ENCODE data around the gene NEGR1. TPM values are rescaled to one million over a fixed set of nuclear protein-coding genes. Genes with fewer than 3 reads are reported as not detected.

Gene NEGR1
- total RNA-seq, 2 experiments from 2014 or later, result not detected

- no peaks in the 10 kb centered on the region for H3K9me2 ChIP-seq (ENCODE audit: insufficient read depth, low read length)
- H3K36me3 ChIP-seq (ENCODE audit: insufficient read depth, low read length), result no peaks in the 10 kb centered on the region
- H3K4me2 ChIP-seq (ENCODE audit: low read length), result no peak overlapping the region
- TF ChIP-seq EZH2phosphoT487 (IDR thresholded peaks at IDR 0.05; ENCODE audit: borderline replicate concordance, low read depth, low read length), result no peak
- TF ChIP-seq CTCF (conservative IDR thresholded peaks at IDR 0.05; ENCODE audit: low read length), result no peak
- DNase-seq (ENCODE audit: low spot score), result no peak
- no peak overlapping the region for H3K27ac ChIP-seq (ENCODE audit: low read depth, low read length, poor library complexity, severe bottlenecking)
- BruUV-seq (replicated peaks), result no TSS peak
- no peak overlapping the region for H2AFZ ChIP-seq (ENCODE audit: low read length)
- no peaks in the 10 kb centered on the region for H4K20me1 ChIP-seq (ENCODE audit: insufficient read depth, low read length)
- H3K4me1 ChIP-seq (ENCODE audit: insufficient read depth, low read length, poor library complexity, severe bottlenecking), result no peaks in the 10 kb centered on the region
- intact Hi-C loops (cut with micrococcal nuclease; ENCODE audit: unreplicated experiment), result no loop called here
- ChIA-PET CTCF (ENCODE audit: unreplicated experiment) (no interaction called here), POLR2A (interaction anchor here (0.6 kb wide), 1 partner anchor 18 kb away, joined by 4 read pairs; no protein-coding TSS in a partner anchor)
- no peaks in the 10 kb centered on the region for H3K9me3 ChIP-seq (ENCODE audit: low read length)
- no peaks in the 10 kb centered on the region for H3K79me2 ChIP-seq (ENCODE audit: insufficient read depth, low read depth, low read length)
- H3K4me3 ChIP-seq (ENCODE audit: low read depth, low read length, poor library complexity, severe bottlenecking), result no peak overlapping the region
Observed at GRCh38 chr1:71351438-71351837, 930.9 kb downstream of the NEGR1 start.

GRCh38 chr1:71350805-71351204, 931.5 kb downstream of the NEGR1 start:
- no peak overlapping the region for H3K4me3 ChIP-seq (ENCODE audit: low read depth, low read length, poor library complexity, severe bottlenecking)
- TF ChIP-seq CTCF (conservative IDR thresholded peaks at IDR 0.05; ENCODE audit: low read length), result no peak
- POLR2A ChIA-PET, result no interaction called here
- H3K79me2 ChIP-seq (ENCODE audit: insufficient read depth, low read depth, low read length), result no peaks in the 10 kb centered on the region
- H3K27ac ChIP-seq (ENCODE audit: low read depth, low read length, poor library complexity, severe bottlenecking), result no peak overlapping the region
- H3K9me2 ChIP-seq (ENCODE audit: insufficient read depth, low read length), result no peaks in the 10 kb centered on the region
- no peaks in the 10 kb centered on the region for H3K4me1 ChIP-seq (ENCODE audit: insufficient read depth, low read length, poor library complexity, severe bottlenecking)
- CTCF ChIA-PET (ENCODE audit: unreplicated experiment), result no interaction called here
- no peaks in the 10 kb centered on the region for H3K36me3 ChIP-seq (ENCODE audit: insufficient read depth, low read length)
- H2AFZ ChIP-seq (ENCODE audit: low read length), result no peak overlapping the region
- intact Hi-C loops (cut with micrococcal nuclease; ENCODE audit: unreplicated experiment), result no loop called here
- no TSS peak for BruUV-seq (replicated peaks)
- no peak overlapping the region for H3K4me2 ChIP-seq (ENCODE audit: low read length)
- DNase-seq (ENCODE audit: low spot score), result no peak
- no peaks in the 10 kb centered on the region for H4K20me1 ChIP-seq (ENCODE audit: insufficient read depth, low read length)
- H3K9me3 ChIP-seq (ENCODE audit: low read length), result no peaks in the 10 kb centered on the region

GRCh38 chr1:71350330-71350729, 932.0 kb downstream of the NEGR1 start:
- DNase-seq (ENCODE audit: low spot score), result no peak
- no TSS peak for BruUV-seq (replicated peaks)

More at GRCh38 chr1:71350330-71350729, 932.0 kb downstream of the NEGR1 start:
- no peaks in the 10 kb centered on the region for H3K4me1 ChIP-seq (ENCODE audit: insufficient read depth, low read length, poor library complexity, severe bottlenecking)
- H4K20me1 ChIP-seq (ENCODE audit: insufficient read depth, low read length), result no peaks in the 10 kb centered on the region
- no peak overlapping the region for H3K4me2 ChIP-seq (ENCODE audit: low read length)
- H2AFZ ChIP-seq (ENCODE audit: low read length), result no peak overlapping the region
- no peak overlapping the region for H3K4me3 ChIP-seq (ENCODE audit: low read depth, low read length, poor library complexity, severe bottlenecking)
- H3K9me3 ChIP-seq (ENCODE audit: low read length), result no peaks in the 10 kb centered on the region
- no peaks in the 10 kb centered on the region for H3K36me3 ChIP-seq (ENCODE audit: insufficient read depth, low read length)
- intact Hi-C loops (cut with micrococcal nuclease; ENCODE audit: unreplicated experiment), result no loop called here
- TF ChIP-seq CTCF (conservative IDR thresholded peaks at IDR 0.05; ENCODE audit: low read length) (no peak), EZH2phosphoT487 (IDR thresholded peaks at IDR 0.05; ENCODE audit: borderline replicate concordance, low read depth, low read length) (no peak)
- H3K27ac ChIP-seq (ENCODE audit: low read depth, low read length, poor library complexity, severe bottlenecking), result no peak overlapping the region
- ChIA-PET POLR2A (no interaction called here), CTCF (ENCODE audit: unreplicated experiment) (no interaction called here)
- H3K9me2 ChIP-seq (ENCODE audit: insufficient read depth, low read length), result no peaks in the 10 kb centered on the region
- H3K79me2 ChIP-seq (ENCODE audit: insufficient read depth, low read depth, low read length), result no peaks in the 10 kb centered on the region

Small RNA genes lying within 50 kb of the gene (small RNA-seq; reads per million reads assigned to genes)
- not detected for gene AL358453.1
- gene AL359821.1, result not detected

All from OCI-LY7 (cell line).